Neural crest cell (in vitro differentiated cells): ENCODE results near the gene NDUFAF3. TPM values are rescaled to one million over a fixed set of nuclear protein-coding genes. Genes with fewer than 3 reads are reported as not detected.

Experiments used
- DNase-seq: peaks from one replicate; pipeline ENCODE4 v3.0.0; 2021; ENCODE audit warnings: low read depth, mixed read lengths, low spot score
- H3K27ac Mint-ChIP-seq: one replicate; pipeline ENCODE4 v1.8.0; 2021; ENCODE audit warnings: mild to moderate bottlenecking, mixed read lengths; ENCODE audit not compliant: unreplicated experiment
- H3K27me3 Mint-ChIP-seq: 2 replicates; pipeline ENCODE4 v1.8.0; 2021; ENCODE audit warnings: low read depth, mild to moderate bottlenecking, mixed read lengths
- H3K36me3 Mint-ChIP-seq: 2 replicates; pipeline ENCODE4 v1.8.0; 2021; ENCODE audit warnings: low read depth, mild to moderate bottlenecking, mixed read lengths
- H3K4me1 Mint-ChIP-seq: 2 replicates; pipeline ENCODE4 v1.8.0; 2021; ENCODE audit warnings: mixed read lengths
- H3K4me3 Mint-ChIP-seq: one replicate; pipeline ENCODE4 v1.8.0; 2021; ENCODE audit warnings: mild to moderate bottlenecking, mixed read lengths
- H3K9me3 Mint-ChIP-seq: 2 replicates; pipeline ENCODE4 v1.8.0; 2021; ENCODE audit warnings: mixed read lengths
- CTCF ChIP-seq: fragments of 200-600 bp; sonication (generic); conservative IDR thresholded peaks from 2 replicates; pipeline ENCODE4 v1.5.0; 2021; ENCODE audit warnings: antibody characterized with exemption, mild to moderate bottlenecking
- total RNA-seq: library from RNA; stranded (reverse); gene quantifications from 2 replicates; pipeline ENCODE4 v1.2.1, GENCODE V29; 2021

NDUFAF3 gene
- total RNA-seq, 1 donor from 2014 or later, result 70.9 TPM

GRCh38 chr3:49024449-49024848 lies 2.5 kb downstream of the NDUFAF3 start:
- peak overlapping the region; percentile 98 for H3K4me3 Mint-ChIP-seq
- no peak for TF ChIP-seq CTCF
- H3K4me1 Mint-ChIP-seq, result peaks cover 46% of the 10 kb centered on the region
- peaks cover 31% of the 10 kb centered on the region for H3K36me3 Mint-ChIP-seq
- peaks cover 10% of the 10 kb centered on the region for H3K27me3 Mint-ChIP-seq
- DNase-seq, result no peak
- H3K9me3 Mint-ChIP-seq, result no peaks in the 10 kb centered on the region
- no peak overlapping the region for H3K27ac Mint-ChIP-seq

- Mint-ChIP-seq H3K27ac (no peak overlapping the region), H3K36me3 (peaks cover 32% of the 10 kb centered on the region), H3K27me3 (peaks cover 10% of the 10 kb centered on the region), H3K4me3 (peak overlapping the region; percentile 96), H3K9me3 (no peaks in the 10 kb centered on the region), H3K4me1 (peaks cover 42% of the 10 kb centered on the region)
- DNase-seq, result no peak
- no peak for TF ChIP-seq CTCF
Observed at GRCh38 chr3:49025005-49025792, 3.3 kb downstream of the NDUFAF3 start.

GRCh38 chr3:49025793-49026520 lies 4.0 kb downstream of the NDUFAF3 start:
- no peak for DNase-seq
- no peak for TF ChIP-seq CTCF
- no peak overlapping the region for H3K27ac Mint-ChIP-seq
- H3K36me3 Mint-ChIP-seq, result peaks cover 32% of the 10 kb centered on the region
- no peaks in the 10 kb centered on the region for H3K9me3 Mint-ChIP-seq
- peak overlapping the region; percentile 96 for H3K4me3 Mint-ChIP-seq
- peaks cover 40% of the 10 kb centered on the region for H3K4me1 Mint-ChIP-seq
- peaks cover 10% of the 10 kb centered on the region for H3K27me3 Mint-ChIP-seq

GRCh38 chr3:49026536-49026935 lies 4.6 kb downstream of the NDUFAF3 start:
- Mint-ChIP-seq H3K27ac (no peak overlapping the region), H3K36me3 (peaks cover 29% of the 10 kb centered on the region)
- TF ChIP-seq CTCF, result no peak

GRCh38 chr3:49027634-49028033 lies 5.7 kb downstream of the NDUFAF3 start:
- Mint-ChIP-seq H3K36me3 (peaks cover 32% of the 10 kb centered on the region), H3K4me1 (peaks cover 34% of the 10 kb centered on the region), H3K27ac (no peak overlapping the region), H3K4me3 (peak overlapping the region; percentile 96), H3K27me3 (peaks cover 7% of the 10 kb centered on the region), H3K9me3 (no peaks in the 10 kb centered on the region)
- no peak for DNase-seq
- no peak for TF ChIP-seq CTCF

More at GRCh38 chr3:49026536-49026935, 4.6 kb downstream of the NDUFAF3 start:
- peaks cover 7% of the 10 kb centered on the region for H3K27me3 Mint-ChIP-seq
- H3K4me3 Mint-ChIP-seq, result peak overlapping the region; percentile 96
- H3K9me3 Mint-ChIP-seq, result no peaks in the 10 kb centered on the region
- no peak for DNase-seq
- peaks cover 36% of the 10 kb centered on the region for H3K4me1 Mint-ChIP-seq
